GM21526 (cell line): ENCODE results near the gene BBS1.

ENCODE experiments used
- ATAC-seq: cut with Tn5 transposase; IDR thresholded peaks from one replicate; pipeline ENCODE4 v1.9.1; 2021; ENCODE audit warnings: moderate library complexity; ENCODE audit not compliant: unreplicated experiment, low FRiP score

BBS1 gene

DNA sequence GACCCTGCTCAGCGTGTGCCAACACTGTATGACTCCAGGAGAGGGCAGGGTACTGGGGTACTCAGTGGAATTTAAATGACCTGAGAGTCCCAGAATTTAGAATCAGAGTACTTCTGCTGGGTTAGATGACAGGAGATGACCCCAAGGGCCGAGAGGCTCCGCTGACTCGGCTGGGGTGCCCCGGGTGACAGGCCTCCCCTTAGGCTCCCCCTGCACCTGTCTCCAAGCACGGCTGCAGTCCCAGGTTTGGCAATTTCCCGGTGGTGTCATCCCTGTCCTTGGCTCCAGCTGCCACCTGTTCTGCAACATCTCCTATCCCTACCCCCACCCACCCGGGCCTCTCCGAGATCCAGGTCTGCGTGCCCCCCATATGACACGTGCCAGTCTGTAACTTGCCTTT lies 37.6 kb downstream of the BBS1 start:
- no peak for ATAC-seq

DNA sequence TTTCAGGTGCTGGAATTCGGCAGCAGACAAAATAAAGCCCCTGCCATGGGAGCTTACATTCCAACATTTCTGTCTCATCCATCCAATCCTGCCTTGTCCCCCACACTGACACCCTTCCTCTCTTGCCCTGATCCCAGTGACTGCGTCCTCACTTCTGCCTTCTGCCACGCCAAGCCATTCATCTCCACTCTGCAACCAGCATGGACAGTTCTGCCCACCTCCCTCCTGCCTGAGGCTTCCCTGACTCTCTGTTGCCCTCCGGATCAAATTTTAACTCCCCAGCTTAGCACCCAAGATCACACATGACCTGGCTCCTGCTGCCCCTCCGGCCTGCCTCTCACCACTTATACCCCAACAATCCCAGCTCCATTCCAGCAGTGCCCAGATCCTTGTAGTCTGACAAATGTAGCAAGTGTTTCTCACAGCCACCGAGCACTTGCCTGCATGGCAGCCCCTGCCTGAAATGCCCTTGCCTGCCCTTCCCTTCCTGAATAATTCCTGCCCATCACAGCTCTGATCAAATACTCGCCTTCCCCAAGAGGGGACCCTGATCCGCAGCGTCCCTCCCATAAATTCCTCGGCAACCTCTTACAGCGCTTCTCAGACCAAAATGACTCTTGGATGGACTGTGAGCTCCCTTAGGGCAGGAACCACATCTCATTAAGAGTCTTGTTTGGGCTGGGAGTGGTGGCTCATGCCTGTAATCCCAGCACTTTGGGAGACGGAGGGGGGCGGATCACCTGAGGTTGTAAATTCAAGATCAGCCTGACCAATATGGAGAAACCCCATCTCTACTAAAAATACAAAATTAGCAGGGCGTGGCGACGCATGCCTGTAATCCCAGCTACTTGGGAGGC lies 38.6 kb downstream of the BBS1 start:
- ATAC-seq: no peak

DNA sequence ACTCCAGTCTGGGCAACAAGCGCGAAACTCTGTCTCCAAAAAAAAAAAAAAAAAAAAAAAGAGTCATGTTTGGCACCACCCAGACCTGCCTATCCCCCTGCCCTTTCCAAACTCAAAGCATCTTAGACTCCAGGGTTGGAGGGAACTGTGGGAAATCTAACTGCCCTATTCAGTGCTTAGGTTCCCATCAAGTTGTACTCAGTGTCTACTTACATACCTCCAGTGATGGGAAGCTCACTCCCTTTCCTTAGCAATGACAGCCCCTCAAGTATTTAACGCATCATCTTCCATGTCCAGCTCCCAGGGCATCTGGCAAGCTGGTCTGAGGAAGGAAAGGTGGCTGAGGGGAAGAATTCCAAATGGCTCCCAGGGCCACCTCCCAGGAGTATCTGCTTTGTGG lies 39.3 kb downstream of the BBS1 start:
- no peak for ATAC-seq

GRCh38 chr11:66550887-66551286 lies 40.5 kb downstream of the BBS1 start:
- no peak for ATAC-seq

GRCh38 chr11:66554602-66555001 lies 44.2 kb downstream of the BBS1 start:
- no peak for ATAC-seq

DNA sequence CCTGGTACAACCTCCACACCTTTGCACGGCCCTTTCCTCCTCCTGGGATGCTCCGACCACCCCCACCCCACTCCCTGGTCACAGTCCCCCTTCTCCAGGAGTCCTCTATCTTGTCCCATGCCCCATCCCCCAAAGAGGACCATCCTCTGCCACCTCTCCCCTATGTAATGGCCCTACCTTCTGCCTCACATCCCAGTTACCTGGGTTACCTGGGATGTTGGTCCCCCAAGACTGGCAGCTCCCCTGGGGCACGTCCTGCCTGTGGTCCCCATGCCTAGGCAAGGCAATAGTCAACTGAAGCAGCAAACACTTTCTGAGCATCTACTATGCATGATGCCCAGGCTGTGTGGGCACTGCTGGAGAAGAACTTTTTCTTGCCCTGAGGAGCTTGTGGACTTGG lies 45.0 kb downstream of the BBS1 start:
- no peak for ATAC-seq

DNA sequence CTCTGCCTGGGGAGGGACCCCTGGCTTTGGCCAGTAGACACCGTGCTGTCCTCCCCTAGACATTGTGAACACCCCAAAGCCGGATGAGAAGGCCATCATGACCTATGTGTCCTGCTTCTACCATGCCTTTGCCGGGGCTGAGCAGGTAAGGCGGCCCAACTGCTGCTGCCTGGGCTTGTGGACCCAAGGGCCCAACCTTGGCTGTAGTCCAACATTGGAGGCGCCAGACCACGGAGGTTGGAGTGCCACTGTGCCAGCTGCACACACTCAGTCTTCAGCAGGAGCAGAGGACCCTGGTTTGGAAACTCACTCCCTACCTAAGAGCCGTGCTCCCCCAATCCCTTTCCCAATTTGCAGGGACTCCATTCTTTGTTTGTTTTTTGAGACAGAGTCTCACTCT lies 45.7 kb downstream of the BBS1 start:
- no peak for ATAC-seq

- ATAC-seq: no peak
Observed at GRCh38 chr11:66557733-66558326, 47.4 kb downstream of the BBS1 start.

DNA sequence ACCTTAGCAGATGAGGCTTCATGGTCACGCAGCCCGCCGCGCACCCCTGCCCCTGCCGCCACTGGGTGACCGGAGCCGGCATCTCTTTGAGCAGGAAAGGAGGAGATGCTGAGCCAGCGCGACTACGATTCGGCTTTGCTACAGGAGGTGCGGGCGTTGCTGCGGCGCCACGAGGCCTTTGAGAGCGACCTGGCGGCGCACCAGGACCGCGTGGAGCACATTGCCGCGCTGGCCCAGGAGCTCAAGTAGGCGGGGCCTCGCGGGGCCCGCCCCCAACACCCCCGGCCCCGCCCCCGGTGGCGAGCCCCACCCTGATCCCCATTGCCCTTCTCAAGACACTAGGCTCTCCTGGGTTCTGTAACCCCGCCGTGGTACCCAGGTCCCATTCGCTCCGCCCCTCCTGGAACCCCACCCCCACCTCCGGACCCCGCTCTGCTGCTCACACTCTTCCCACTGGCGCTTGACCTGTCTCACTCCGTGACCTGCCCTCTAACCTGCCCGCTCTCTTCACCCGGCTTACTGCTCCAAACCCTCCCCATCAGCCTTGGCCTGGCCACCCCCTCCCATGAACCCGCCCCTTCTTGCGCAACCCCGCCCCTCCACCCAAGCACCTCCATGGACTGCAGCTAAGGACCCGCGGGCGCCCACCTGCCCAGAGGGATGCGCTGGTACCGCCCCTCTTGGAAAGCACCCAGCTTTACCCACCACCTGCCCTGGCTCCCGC lies 48.9 kb downstream of the BBS1 start:
- ATAC-seq: no peak

- ATAC-seq: no peak
Observed at GRCh38 chr11:66559866-66560676, 49.6 kb downstream of the BBS1 start.

DNA sequence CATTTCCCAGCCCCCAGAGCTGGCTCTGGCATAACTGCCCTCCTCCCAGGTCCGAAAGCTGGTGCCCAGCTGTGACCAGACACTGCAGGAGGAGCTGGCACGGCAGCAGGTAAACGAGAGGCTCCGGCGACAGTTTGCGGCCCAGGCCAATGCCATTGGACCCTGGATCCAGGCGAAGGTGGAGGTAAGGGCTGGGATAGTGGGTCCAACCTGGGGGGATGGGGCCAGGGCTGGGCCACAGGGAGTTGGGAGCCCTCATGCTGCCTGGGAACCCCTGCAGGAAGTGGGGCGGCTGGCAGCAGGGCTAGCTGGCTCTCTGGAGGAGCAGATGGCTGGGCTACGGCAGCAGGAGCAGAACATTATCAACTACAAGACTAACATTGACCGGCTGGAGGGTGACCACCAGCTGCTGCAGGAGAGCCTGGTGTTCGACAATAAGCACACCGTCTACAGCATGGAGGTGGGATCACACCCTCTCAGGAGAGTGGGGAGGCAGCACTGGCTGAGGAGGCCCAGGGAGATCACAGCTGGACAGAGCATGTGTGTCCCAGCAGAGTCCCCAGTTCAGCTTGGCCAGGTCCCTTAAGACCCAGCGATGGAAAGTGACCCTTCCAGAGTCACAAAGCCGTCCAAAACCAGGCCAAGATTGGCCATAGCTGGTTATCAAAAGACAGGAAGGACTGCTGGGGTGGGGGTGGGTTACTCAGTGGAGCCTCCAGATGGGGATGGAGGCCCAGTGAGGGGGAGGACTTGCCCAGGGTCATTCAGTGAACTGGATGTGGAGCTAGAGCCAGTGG lies 50.9 kb downstream of the BBS1 start:
- no peak for ATAC-seq

DNA sequence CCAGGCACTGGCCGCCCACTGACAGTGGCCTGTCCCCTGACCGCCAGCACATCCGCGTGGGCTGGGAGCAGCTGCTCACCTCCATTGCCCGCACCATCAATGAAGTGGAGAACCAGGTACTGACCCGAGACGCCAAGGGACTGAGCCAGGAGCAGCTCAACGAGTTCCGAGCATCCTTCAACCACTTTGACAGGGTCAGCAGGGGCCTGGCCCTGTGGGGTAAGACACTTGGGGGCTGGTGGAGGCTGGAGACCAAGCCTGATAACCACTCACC lies 51.5 kb downstream of the BBS1 start:
- no peak for ATAC-seq

GRCh38 chr11:66562275-66562674 lies 51.8 kb downstream of the BBS1 start:
- no peak for ATAC-seq

DNA sequence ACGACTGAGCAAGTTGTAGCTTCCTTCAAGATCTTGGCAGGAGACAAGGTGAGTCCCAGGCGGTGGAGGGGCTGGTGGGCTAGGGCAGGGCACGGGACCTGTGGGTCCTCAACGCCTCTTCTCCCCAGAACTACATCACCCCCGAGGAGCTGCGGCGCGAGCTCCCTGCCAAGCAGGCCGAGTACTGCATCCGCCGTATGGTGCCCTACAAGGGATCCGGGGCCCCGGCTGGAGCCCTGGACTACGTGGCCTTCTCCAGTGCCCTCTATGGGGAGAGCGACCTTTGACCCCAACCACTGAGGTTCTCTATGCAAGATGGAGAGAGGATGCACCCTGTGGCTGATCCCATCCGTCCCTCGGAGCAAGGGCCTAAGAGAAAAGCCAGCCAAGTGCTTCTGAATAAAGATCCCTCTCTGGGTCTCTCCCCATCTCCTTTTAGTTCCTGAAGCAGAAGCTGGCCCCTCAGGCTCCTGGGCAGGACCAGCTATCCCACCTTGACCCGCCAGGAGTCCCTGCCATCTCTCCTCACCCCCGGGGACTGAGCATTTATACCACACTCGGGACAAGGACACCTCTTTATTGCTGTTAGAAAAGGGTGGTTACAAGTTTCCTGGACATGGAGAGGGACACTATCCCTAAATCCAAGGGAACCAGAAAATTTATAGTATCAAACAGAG lies 52.6 kb downstream of the BBS1 start:
- ATAC-seq: no peak

DNA sequence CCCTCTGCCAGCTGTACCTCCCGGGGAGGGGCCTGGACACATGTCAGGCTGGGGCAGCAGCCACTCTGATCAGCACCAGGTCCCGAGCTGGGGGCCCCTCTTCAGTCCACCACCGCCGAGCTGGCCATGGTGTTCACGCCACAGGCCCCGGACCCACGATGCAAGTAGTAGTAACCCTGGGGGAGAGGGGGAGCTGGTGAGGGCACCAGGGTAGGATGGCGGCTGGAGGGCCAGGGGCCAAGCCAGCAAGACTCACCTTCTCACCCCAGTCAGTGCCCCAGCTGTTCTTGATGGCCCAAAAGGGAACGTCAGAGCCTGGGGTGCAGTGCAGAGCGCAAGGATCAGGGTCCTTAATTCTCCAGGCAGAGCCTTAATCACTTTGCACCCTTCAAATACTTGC lies 53.4 kb downstream of the BBS1 start:
- ATAC-seq: no peak

DNA sequence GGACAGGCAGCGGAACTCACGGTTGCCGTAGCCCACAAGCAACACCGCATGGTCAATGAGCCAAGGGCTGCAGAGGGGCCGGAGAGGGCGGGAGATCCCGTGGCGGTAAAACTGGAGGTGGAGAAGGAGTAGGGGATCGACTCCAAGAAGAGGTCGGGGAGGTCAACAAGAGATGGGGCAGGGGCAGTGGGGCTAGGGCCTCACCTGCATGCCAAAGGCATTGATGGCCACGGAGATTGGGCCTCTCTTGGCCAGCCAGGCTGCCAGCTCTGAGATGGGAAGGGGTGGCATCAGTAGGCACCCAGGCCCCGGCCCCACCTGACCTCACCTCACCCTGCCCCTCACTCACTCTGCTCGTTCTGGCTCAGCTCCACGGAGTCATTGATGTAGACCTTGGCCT lies 54.1 kb downstream of the BBS1 start:
- ATAC-seq: no peak

DNA sequence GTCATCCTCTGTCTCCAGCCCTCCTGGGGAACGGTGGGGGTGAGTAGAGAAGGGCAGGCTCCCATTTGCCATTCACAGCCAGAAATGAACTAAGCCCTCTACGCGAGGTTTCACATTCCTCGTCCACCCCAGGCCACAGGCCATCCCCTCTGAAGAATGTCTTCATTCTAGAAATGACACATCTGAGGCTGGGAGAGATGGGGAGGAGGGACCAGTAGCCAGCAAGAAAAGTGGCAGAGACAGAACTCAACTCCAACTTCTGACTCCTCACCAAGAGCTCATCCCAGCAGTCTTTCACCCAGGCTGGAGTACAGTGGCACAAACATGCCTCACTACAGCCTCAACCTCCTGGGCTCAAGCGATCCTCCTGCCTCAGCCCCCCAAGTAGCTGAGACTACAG lies 54.5 kb downstream of the BBS1 start:
- no peak for ATAC-seq

- ATAC-seq: no peak
Observed at GRCh38 chr11:66566221-66566620, 55.8 kb downstream of the BBS1 start.

- ATAC-seq: no peak
Observed at GRCh38 chr11:66567787-66568123, 57.3 kb downstream of the BBS1 start.
